HepG2 (cell line): Measurements from ENCODE around the gene CCDC8. TPM values are rescaled to one million over a fixed set of nuclear protein-coding genes. Genes with fewer than 3 reads are reported as not detected.

ENCODE experiments used
- ATAC-seq: fragments of 200-7000 bp; cut with Tn5 transposase; 3 replicates; pipeline ENCODE4 v1.9.1; 2020; ENCODE audit warnings: mild to moderate bottlenecking, moderate library complexity
- BruUV-seq: library from RNA; stranded (reverse); fragments of 400-500 nt; replicated peaks from 2 replicates; lab custom pipeline; 2021; lab: Mats Ljungman, UMichigan
- CTCF ChIA-PET: fragments of 300-600 bp; formaldehyde crosslinking; extraction: SDS; loops from one replicate; lab custom pipeline; 2021; ENCODE audit warnings: low total read pairs, inconsistent platforms, low intra/inter-chr PET ratio; lab: Yijun Ruan, JAX
- POLR2A ChIA-PET: fragments of 350-600 bp; sonication (Branson Sonifier 250); formaldehyde crosslinking; loops from one replicate; lab custom pipeline; 2020; ENCODE audit warnings: antibody characterized with exemption, inconsistent platforms; lab: Yijun Ruan, JAX
- DNase-seq: peaks from one replicate; pipeline ENCODE4 v3.0.0-alpha.2; 2015; ENCODE audit warnings: low spot score
- FAIRE-seq: peaks from 3 replicates; lab custom pipeline; 2011; peaks lifted over from hg19 to GRCh38; lab: Jason Lieb, UNC
- H2AFZ ChIP-seq: one replicate; pipeline ENCODE4 v1.6.1; 2011; ENCODE audit warnings: low read length, inconsistent platforms
- H3K27ac ChIP-seq: fragments of 300-600 bp; 3 replicates; pipeline ENCODE4 v1.8.0; 2011; ENCODE audit warnings: mixed run types, mild to moderate bottlenecking, mixed read lengths, low read length, inconsistent platforms; ENCODE audit not compliant: insufficient read depth; ENCODE audit errors: extremely low read length
- H3K27me3 ChIP-seq, 2 experiments: fragments of 200-600 bp in 1 of 2; 2 replicates in 1 of 2; 3 replicates in 1 of 2; pipeline versions ENCODE4 v1.6.0 to v1.8.0; 2011; ENCODE audit warnings: low read length in 2 of 2, mild to moderate bottlenecking in 2 of 2, moderate library complexity in 2 of 2, inconsistent platforms in 1 of 2; ENCODE audit not compliant: insufficient read depth in 2 of 2, control insufficient read depth in 1 of 2
- H3K36me3 ChIP-seq, 2 experiments: fragments of 200-600 bp in 1 of 2; replicated peaks in 1 of 2; 2 replicates in 1 of 2; 3 replicates in 1 of 2; pipeline versions ENCODE4 v1.5.1 to v1.8.0; 2011; ENCODE audit warnings: low read length in 2 of 2, inconsistent platforms in 1 of 2; ENCODE audit not compliant: insufficient read depth in 2 of 2, control insufficient read depth in 1 of 2
- H3K4me1 ChIP-seq: 2 replicates; pipeline ENCODE4 v1.5.1; 2012; ENCODE audit warnings: low read length, inconsistent platforms; ENCODE audit not compliant: insufficient read depth
- H3K4me2 ChIP-seq: 2 replicates; pipeline ENCODE4 v1.6.0; 2011; ENCODE audit warnings: low read depth, low read length, inconsistent platforms
- H3K4me3 ChIP-seq, 3 experiments: fragments of 200-600 bp in 1 of 3; sonication (generic), shearing (Covaris generic) in 1 of 3; replicated peaks in 1 of 3; 2 replicates each; pipeline ENCODE4 v1.5.1; 2011 to 2016; ENCODE audit warnings: low read length in 3 of 3, inconsistent platforms in 2 of 3, low read depth in 2 of 3, mild to moderate bottlenecking in 2 of 3, control low read depth in 1 of 3, mixed read lengths in 1 of 3; ENCODE audit not compliant: insufficient read depth in 1 of 3
- H3K79me2 ChIP-seq: one replicate; pipeline ENCODE4 v1.6.1; 2011; ENCODE audit warnings: low read length, inconsistent platforms; ENCODE audit not compliant: insufficient read depth
- H3K9ac ChIP-seq: 2 replicates; pipeline ENCODE4 v1.6.0; 2011; ENCODE audit warnings: mild to moderate bottlenecking, low read depth, low read length, inconsistent platforms; ENCODE audit not compliant: insufficient read depth
- H3K9me3 ChIP-seq: 2 replicates; pipeline ENCODE4 v1.5.1; 2012; ENCODE audit warnings: mild to moderate bottlenecking, low read length
- H4K20me1 ChIP-seq: 2 replicates; pipeline ENCODE4 v1.6.0; 2011; ENCODE audit warnings: inconsistent platforms, mild to moderate bottlenecking, low read length, moderate library complexity; ENCODE audit not compliant: insufficient read depth
- ARNT2 ChIP-seq: sonication (generic); formaldehyde crosslinking; IDR thresholded peaks from 2 replicates; pipeline ENCODE4 v1.8.0; 2022; ENCODE audit warnings: mild to moderate bottlenecking, low read depth, missing genetic modification reagents, moderate library complexity
- CENPX ChIP-seq: sonication (generic); formaldehyde crosslinking; IDR thresholded peaks from 2 replicates; pipeline ENCODE4 v1.9.0; 2021; ENCODE audit warnings: mild to moderate bottlenecking, missing genetic modification reagents, moderate library complexity
- ELF4 ChIP-seq: sonication (generic); formaldehyde crosslinking; IDR thresholded peaks from 2 replicates; pipeline ENCODE4 v1.5.0; 2020; ENCODE audit warnings: missing genetic modification reagents, mild to moderate bottlenecking, moderate library complexity, borderline replicate concordance
- HNF4A ChIP-seq: sonication (generic); formaldehyde crosslinking; IDR thresholded peaks from 2 replicates; pipeline ENCODE4 v1.4.0; 2020; ENCODE audit warnings: missing genetic modification reagents
- HNRNPK ChIP-seq: fragments of 200-400 bp; formaldehyde crosslinking; IDR thresholded peaks from 2 replicates; pipeline ENCODE4 v1.6.1; 2018; ENCODE audit warnings: low read length, low read depth, moderate library complexity, mild to moderate bottlenecking; ENCODE audit not compliant: poor library complexity, severe bottlenecking
- JUN ChIP-seq: sonication (generic); formaldehyde crosslinking; IDR thresholded peaks from 2 replicates; pipeline ENCODE4 v1.4.0; 2020; ENCODE audit warnings: mild to moderate bottlenecking, missing genetic modification reagents
- KDM6A ChIP-seq: IDR thresholded peaks from 2 replicates; pipeline ENCODE4 v1.6.1; 2016; ENCODE audit warnings: low read depth
- KLF12 ChIP-seq: sonication (generic); formaldehyde crosslinking; IDR thresholded peaks from 2 replicates; pipeline ENCODE4 v1.4.0; 2020; ENCODE audit warnings: missing genetic modification reagents, borderline replicate concordance
- ONECUT2 ChIP-seq: sonication (generic); formaldehyde crosslinking; IDR thresholded peaks from 2 replicates; pipeline ENCODE4 v1.4.0; 2020; ENCODE audit warnings: missing genetic modification reagents
- PAWR ChIP-seq: sonication (generic); formaldehyde crosslinking; IDR thresholded peaks from 2 replicates; pipeline ENCODE4 v1.4.0; 2020; ENCODE audit warnings: missing genetic modification reagents, mild to moderate bottlenecking, borderline replicate concordance
- SNAI1 ChIP-seq: sonication (generic); formaldehyde crosslinking; IDR thresholded peaks from 2 replicates; pipeline ENCODE4 v1.5.0; 2020; ENCODE audit warnings: mild to moderate bottlenecking, missing genetic modification reagents, borderline replicate concordance
- SUZ12 ChIP-seq: fragments of 150-350 bp; IDR thresholded peaks from 2 replicates; pipeline ENCODE4 v1.6.1; 2014; ENCODE audit warnings: low read depth, low read length
- YEATS2 ChIP-seq: sonication (generic); formaldehyde crosslinking; IDR thresholded peaks from 2 replicates; pipeline ENCODE4 v1.4.0; 2020; ENCODE audit warnings: missing genetic modification reagents, borderline replicate concordance
- ZEB1 ChIP-seq: IDR thresholded peaks from 2 replicates; pipeline ENCODE4 v1.6.1; 2012; ENCODE audit warnings: mild to moderate bottlenecking, low read depth, inconsistent platforms; ENCODE audit not compliant: insufficient replicate concordance
- ZNF317 ChIP-seq: sonication (generic); formaldehyde crosslinking; IDR thresholded peaks from 2 replicates; pipeline ENCODE4 v1.5.0; 2020; ENCODE audit warnings: mild to moderate bottlenecking, missing genetic modification reagents
- ZNF619 ChIP-seq: sonication (generic); formaldehyde crosslinking; IDR thresholded peaks from 2 replicates; pipeline ENCODE4 v1.4.0; 2020; ENCODE audit warnings: mild to moderate bottlenecking, missing genetic modification reagents
- ZNF652 ChIP-seq: IDR thresholded peaks from 2 replicates; pipeline ENCODE4 v1.6.1; 2016; ENCODE audit warnings: low read depth, borderline replicate concordance
- ZNF883 ChIP-seq: sonication (generic); formaldehyde crosslinking; IDR thresholded peaks from 2 replicates; pipeline ENCODE4 v1.5.1; 2020; ENCODE audit warnings: mild to moderate bottlenecking, missing genetic modification reagents; ENCODE audit errors: not compliant biosample characterization
- ZZZ3 ChIP-seq: sonication (generic); formaldehyde crosslinking; IDR thresholded peaks from 2 replicates; pipeline ENCODE4 v1.4.0; 2020; ENCODE audit warnings: missing genetic modification reagents, mild to moderate bottlenecking, borderline replicate concordance
- WGBS: methylation state at CpG from one replicate; pipeline ENCODE4 v1.1.6; 2017; ENCODE audit warnings: low lambda C conversion rate; 5-methylcytosine and 5-hydroxymethylcytosine counted together
- in situ Hi-C: cut with HindIII; loops from 2 replicates; pipeline ENCODE4 v1.10.0; 2017; ENCODE audit warnings: low pct_unique_long_range_greater_than_20kb; ENCODE audit not compliant: extremely low pct_ligation_motif_present
- intact Hi-C: fragments of 100-400 bp; cut with micrococcal nuclease; formaldehyde crosslinking; loops from one replicate; pipeline ENCODE4 v1.10.0; 2022; ENCODE audit not compliant: unreplicated experiment
- polyA plus RNA-seq, 8 experiments: library from polyadenylated mRNA; depleted of rRNA in 3 of 8; stranded (reverse) in 7 of 8; unstranded in 1 of 8; fragments of >200 nt; fragmentation: Illumina TruSeq in 4 of 8; extraction: Trizol in 4 of 8; gene quantifications; 2 replicates each; pipeline versions ENCODE4 v1.2.1 to v1.2.3, GENCODE V29; 2011 to 2016; ENCODE audit warnings: low read depth in 4 of 8, missing spikeins in 1 of 8, mixed read lengths in 1 of 8; ENCODE audit not compliant: insufficient read depth in 1 of 8
- total RNA-seq, 5 experiments: library from RNA; depleted of rRNA; stranded (reverse); fragments of >200 nt; fragmentation: Illumina TruSeq; extraction: Trizol; gene quantifications; 2 replicates each; pipeline ENCODE4 v1.2.3, GENCODE V29; 2016; ENCODE audit warnings: low read depth in 1 of 5
- TF ChIP-seq, protein P1 (sequence below): IDR thresholded peaks from 2 replicates; pipeline ENCODE4 v1.6.1; 2016; ENCODE audit warnings: missing compliant biosample characterization, missing genetic modification reagents, borderline replicate concordance
- TF ChIP-seq, protein P2 (sequence below): sonication (generic); formaldehyde crosslinking; conservative IDR thresholded peaks from 2 replicates; pipeline ENCODE4 v1.8.0; 2022; ENCODE audit warnings: missing genetic modification reagents
- TF ChIP-seq, protein P3 (sequence below): sonication (generic); formaldehyde crosslinking; IDR thresholded peaks from 2 replicates; pipeline ENCODE4 v1.4.0; 2020; ENCODE audit warnings: missing genetic modification reagents

Gene CCDC8
- total and polyA plus RNA-seq, 2 of the 13 experiments (the other 11 are each of a cell fraction or from before 2014, with no cell fraction given) = 0.04 TPM; not detected in 1

DNA sequence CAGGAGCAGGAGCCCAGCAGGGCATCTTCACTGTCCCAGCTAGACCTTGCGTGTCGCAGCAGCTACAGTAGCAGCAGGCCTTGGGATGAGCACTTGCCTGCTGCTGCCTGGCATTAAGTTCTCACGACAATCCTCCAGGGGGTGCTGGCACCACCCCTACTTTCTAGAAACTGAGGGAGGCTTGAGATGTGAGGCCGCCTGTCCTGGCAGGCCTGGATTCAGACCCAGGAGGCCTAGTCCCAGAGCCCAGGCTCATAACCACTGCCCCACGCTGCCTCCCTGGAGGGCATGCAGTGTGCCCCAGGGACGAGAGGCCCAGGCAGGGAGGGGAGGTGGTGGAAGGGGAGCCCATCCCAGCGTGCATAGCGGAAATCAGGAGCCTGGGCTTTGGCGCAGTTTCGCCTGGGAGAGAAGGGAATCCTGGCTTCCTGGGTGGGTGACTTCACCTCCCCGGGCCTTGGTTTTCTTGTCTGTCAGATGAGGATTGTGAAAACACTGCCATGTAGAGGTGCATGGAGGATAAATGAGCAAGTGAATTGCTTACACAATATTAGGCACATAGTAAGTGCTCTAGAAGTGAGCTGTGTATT, 40.4 kb downstream of the CCDC8 start (continued):
- TF ChIP-seq JUN (CRISPR knock-in tag) (no peak), PAWR (CRISPR knock-in tag) (no peak), HNRNPK (no peak), ZNF317 (CRISPR knock-in tag) (no peak), ONECUT2 (CRISPR knock-in tag) (no peak), ELF4 (CRISPR knock-in tag) (no peak), CENPX (CRISPR knock-in tag) (no peak), ZNF619 (no peak), KDM6A (CRISPR knock-in tag) (no peak), KLF12 (CRISPR knock-in tag) (no peak), SUZ12 (no peak)

DNA sequence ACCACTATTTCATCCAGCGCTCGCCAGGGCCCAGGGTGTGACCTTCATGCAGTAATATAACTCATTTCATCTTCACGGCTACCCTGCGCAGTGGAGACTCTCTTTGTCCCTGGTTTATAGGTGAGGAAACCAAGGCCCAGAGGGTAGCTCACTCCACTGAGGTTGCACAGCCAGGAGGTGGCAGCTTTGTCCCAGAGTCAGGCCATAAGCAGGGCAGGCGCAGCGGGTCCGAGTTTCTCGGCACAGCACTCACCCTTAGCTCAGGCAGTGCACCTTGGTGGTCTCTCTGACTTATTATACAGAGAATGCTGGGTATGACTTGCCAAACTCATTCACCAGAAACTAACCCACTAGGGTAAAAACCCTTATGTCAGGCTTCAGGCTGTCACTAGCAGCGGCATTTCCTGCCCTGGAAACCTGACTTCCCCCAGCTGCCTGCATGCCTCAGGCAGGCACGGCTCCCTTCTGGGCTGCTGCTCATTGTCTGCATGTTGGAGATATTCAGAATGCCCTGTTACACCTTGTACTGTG, 41.9 kb downstream of the CCDC8 start:
- no peaks in the 10 kb centered on the region for H4K20me1 ChIP-seq
- no peaks in the 10 kb centered on the region for H3K9me3 ChIP-seq
- H2AFZ ChIP-seq = no peak overlapping the region
- H3K4me1 ChIP-seq = no peaks in the 10 kb centered on the region
- ATAC-seq (no peak), DNase-seq (no peak), FAIRE-seq (no peak)
- ChIA-PET CTCF (interaction anchor here (0.6 kb wide), 1 partner anchor 1560 kb away, joined by 3 read pairs; no protein-coding TSS in a partner anchor), POLR2A (no interaction called here)
- no peak overlapping the region for H3K4me2 ChIP-seq
- in situ Hi-C loops (no loop called here), intact Hi-C loops (no loop called here)
- no peak overlapping the region for H3K9ac ChIP-seq
- no peaks in the 10 kb centered on the region for H3K27me3 ChIP-seq
- WGBS = 98% methylated on average over 8 of the region's 10 CpGs
- H3K79me2 ChIP-seq = no peaks in the 10 kb centered on the region
- no peak overlapping the region for H3K4me3 ChIP-seq
- H3K36me3 ChIP-seq = peaks cover 16 to 32% of the 10 kb centered on the region in 2 experiments; a peak in 4 of 5 replicates
- no peak overlapping the region for H3K27ac ChIP-seq
- BruUV-seq = no TSS peak
- TF ChIP-seq ARNT2 (no peak), HNF4A (CRISPR knock-in tag) (no peak), ZZZ3 (CRISPR knock-in tag) (no peak), ZEB1 (no peak), SNAI1 (CRISPR knock-in tag) (no peak), ZNF883 (CRISPR knock-in tag) (no peak), ZNF652 (CRISPR knock-in tag) (no peak), YEATS2 (CRISPR knock-in tag) (no peak)
- TF ChIP-seq, protein P1, sequence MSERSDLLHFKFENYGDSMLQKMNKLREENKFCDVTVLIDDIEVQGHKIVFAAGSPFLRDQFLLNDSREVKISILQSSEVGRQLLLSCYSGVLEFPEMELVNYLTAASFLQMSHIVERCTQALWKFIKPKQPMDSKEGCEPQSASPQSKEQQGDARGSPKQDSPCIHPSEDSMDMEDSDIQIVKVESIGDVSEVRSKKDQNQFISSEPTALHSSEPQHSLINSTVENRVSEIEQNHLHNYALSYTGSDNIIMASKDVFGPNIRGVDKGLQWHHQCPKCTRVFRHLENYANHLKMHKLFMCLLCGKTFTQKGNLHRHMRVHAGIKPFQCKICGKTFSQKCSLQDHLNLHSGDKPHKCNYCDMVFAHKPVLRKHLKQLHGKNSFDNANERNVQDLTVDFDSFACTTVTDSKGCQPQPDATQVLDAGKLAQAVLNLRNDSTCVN (CRISPR knock-in tag) = no peak
- TF ChIP-seq, protein P2, sequence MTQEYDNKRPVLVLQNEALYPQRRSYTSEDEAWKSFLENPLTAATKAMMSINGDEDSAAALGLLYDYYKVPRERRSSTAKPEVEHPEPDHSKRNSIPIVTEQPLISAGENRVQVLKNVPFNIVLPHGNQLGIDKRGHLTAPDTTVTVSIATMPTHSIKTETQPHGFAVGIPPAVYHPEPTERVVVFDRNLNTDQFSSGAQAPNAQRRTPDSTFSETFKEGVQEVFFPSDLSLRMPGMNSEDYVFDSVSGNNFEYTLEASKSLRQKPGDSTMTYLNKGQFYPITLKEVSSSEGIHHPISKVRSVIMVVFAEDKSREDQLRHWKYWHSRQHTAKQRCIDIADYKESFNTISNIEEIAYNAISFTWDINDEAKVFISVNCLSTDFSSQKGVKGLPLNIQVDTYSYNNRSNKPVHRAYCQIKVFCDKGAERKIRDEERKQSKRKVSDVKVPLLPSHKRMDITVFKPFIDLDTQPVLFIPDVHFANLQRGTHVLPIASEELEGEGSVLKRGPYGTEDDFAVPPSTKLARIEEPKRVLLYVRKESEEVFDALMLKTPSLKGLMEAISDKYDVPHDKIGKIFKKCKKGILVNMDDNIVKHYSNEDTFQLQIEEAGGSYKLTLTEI = no peak
- TF ChIP-seq, protein P3, sequence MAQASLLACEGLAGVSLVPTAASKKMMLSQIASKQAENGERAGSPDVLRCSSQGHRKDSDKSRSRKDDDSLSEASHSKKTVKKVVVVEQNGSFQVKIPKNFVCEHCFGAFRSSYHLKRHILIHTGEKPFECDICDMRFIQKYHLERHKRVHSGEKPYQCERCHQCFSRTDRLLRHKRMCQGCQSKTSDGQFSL = no peak
